Retina (tissue), 1 donor: Measurements from ENCODE around the gene PADI3.
"Not testable (repeated sequence)": the region's sequence is repeated elsewhere in the genome, so short reads cannot be mapped to it uniquely, and the experiment has no call there.

ENCODE experiments used
- DNase-seq: peaks from one replicate; pipeline ENCODE4 v3.0.0-alpha.2; 2016

PADI3 gene

DNA sequence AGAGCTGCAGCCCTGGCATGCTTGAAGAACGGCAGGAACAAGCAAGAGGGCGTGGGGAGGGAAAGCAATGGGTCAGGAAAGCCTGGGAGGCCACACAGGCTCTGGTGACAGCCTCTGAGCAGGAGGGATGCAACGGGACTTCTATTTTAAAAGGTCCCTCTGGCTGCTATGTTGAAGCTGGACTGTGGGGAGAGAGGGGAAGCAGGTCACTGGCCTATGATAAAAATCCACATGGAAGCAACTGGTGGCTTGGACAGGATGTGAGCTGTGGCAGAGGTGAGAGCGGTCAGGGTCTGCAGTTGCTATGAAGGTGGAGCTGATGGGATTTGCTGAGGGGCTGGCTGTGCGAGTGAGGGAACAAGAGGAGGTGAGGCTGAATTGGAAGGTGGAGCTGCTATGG lies 32.8 kb upstream of the PADI3 start:
- no peak for DNase-seq

DNA sequence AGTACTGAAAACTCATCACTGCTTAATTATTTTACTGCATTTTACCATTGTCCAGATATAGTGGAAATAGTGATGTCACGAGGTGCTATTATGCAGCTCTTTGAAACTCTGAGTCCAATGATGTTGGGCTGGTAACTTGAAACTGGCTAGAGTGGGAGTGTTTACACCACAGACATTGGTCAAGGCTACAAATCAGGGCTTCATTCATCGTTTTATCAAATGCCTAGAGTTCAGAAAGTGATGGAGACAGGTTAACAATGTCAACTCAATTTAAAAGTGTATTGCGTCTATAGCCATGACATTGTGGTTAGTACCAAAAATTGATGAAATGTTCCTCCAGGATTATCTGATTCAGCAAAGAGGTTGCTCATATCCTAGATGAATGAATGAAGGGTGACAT lies 31.3 kb upstream of the PADI3 start:
- no peak for DNase-seq

DNA sequence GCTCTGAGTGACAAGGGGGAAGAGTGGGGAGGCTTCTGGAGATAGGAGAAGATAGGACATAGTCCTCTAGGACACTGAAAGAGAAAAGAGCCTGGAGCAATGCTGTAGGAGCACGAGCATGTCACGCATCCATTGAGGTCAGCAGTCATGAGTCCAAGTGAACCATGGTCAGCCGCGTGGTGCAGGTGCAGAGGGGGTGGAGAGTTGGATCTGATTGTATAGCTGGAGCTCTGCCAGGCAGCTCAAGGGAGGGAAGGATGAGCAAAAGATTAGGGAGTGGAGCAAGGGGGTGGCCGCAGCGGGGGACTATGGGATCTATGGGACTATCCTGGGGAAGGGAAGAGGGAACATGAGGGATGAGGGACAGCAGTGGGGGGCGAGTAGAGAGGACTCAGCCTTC lies 30.0 kb upstream of the PADI3 start:
- no peak for DNase-seq

DNA sequence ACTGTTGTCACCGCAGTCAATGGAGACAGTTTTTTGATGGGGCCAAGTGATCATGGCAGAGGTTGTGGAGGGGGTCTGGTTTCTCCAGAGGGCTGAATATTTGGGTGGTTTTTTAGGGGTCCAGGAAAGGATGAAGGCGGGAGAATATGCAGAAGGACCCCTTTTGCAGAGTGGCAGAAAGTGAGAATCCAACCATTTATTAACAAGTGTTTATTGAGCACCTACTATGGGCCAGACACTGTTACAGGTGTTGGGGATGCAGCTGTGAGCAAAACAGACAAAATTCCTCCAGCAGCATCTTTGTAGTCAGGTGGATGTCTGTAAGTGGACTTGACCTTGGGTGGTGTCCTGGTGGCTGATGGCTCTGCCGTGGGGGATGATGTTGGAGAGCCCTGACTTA lies 28.6 kb upstream of the PADI3 start:
- DNase-seq, result no peak

DNA sequence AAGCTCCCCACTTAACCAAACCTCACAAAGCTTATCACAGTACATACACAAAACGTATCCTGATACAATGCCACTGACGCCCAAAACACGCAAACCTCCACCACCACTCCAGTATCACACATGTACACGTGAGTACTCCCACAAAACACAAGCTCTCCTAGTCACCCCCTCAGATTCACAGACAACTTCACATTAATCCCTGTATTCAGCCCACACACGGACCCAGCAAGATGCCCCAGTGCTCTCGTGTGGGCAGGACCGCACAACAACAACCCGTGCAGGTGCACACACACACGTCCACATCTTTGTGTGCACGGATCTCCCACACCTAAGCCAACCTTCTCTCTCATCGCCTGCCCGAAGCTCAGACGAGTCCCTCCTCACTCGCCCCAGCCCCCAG lies 26.3 kb upstream of the PADI3 start:
- no peak for DNase-seq

DNA sequence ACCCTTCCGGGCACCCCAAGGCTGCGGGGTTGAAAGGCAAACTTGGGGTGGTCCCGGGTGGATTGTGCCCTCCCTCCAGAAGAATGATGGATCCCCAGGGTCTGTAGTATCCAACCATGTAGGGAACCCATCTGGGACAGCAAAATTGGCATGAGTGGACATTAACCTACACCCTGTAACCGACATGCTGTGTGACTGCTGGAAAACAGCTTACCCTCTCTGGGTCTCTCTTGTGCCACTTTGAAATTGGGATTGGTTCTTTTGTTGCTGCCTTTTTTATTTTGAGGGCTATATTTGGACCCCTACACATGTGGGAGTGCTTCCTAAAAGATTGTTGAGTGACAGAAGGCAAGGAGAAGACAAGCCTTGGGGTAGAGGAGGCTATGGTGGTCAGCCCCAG lies 24.5 kb upstream of the PADI3 start:
- no peak for DNase-seq

DNA sequence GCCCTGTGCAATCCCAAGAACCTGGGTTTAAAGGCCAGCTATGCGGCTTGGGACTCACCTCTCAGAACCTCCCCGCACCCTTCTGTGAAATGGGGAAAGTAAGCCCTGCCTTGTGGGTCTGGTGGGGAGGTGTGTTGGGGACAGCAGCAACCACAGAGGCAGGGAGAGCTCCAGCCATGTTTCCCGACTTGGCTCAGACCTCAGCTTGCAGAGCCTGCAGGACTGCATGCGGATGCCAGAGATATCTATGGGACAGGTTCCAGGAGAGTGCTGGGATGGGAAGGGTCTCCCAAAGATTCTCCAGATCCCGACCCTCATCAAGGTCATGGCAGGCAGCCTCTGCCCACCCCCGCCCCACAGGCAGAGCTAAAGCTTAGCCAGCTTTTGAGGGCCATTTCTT lies 23.8 kb upstream of the PADI3 start:
- no peak for DNase-seq

DNA sequence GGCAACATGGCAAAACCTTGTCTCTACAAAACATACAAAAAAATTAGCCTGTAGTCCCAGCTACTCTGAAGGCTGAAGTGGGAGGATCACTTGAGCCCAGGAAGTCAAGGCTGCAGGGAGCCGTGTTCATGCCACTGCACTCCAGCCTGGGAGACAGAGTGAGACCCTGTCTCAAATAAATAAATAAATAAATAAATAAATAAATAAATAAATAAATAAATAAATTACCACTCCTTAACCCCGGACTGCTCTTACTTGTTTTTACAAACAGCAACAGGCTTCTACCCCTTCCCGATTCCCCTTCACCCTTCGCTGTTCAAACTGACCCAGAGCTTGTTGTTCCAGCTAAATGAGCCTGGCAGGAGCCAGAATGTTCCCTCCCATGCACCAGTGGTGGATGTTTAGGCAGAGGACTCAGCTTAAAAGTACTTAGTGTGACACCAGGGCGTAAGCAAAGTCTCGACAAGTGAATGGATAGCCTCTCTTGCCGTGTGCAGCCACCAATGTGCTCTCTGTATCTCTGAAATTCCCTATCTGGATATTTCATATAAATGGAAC lies 21.5 kb upstream of the PADI3 start:
- DNase-seq, result no peak

DNA sequence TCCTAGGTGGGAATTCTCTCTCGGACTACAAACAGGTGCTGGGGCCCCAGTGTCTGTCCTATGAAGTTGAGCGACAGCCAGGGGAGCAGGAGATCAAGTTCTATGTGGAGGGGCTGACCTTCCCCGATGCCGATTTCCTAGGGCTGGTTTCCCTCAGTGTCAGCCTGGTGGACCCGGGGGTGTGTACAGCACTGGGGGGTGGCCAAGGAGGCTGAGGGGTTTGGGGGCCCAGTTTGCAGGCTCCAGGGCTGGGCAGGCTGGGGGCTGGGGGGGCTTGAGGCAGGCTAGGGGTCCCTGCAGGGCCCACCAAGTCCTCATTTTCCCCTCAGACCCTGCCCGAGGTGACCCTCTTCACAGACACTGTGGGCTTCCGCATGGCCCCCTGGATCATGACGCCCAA lies 20.3 kb upstream of the PADI3 start:
- DNase-seq, result no peak

DNA sequence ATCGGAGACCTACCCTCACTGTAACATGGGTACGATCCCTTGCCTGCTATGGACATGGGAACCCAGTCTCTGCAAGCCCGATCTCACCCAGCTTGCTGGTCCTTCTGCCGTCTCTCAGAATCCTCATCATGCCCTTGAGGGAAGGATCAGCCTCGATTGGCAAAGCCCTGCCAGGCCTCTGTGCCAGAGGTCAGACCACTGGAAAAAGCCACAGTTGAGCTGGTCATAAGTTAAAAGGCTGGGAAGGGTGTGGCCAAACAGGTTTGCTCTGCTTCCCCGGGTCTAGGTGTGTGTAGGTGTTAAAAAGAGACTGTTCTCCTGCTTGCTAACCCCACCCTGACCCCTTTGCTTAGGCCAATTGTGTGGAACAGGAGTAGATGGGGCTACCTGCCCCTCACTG lies 19.5 kb upstream of the PADI3 start:
- DNase-seq, result no peak

DNA sequence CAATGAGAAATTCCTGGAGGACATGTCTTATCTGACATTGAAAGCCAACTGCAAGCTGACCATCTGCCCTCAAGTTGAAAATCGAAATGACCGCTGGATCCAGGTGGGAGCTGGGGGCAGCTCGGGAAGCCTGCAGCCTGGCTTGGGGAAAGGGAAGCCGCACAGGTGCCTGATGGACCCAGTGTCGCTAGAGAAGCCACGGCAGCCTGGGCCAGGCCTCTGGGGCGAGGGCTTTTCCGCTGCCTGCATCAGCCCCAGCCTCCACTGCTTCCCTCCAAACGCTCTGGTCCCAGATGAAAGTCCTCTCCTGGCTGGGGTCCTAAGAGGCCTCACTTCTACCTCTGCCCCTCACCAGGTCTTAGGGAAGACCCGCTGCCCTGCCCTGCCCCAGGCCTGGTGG lies 18.8 kb upstream of the PADI3 start:
- no peak for DNase-seq

DNA sequence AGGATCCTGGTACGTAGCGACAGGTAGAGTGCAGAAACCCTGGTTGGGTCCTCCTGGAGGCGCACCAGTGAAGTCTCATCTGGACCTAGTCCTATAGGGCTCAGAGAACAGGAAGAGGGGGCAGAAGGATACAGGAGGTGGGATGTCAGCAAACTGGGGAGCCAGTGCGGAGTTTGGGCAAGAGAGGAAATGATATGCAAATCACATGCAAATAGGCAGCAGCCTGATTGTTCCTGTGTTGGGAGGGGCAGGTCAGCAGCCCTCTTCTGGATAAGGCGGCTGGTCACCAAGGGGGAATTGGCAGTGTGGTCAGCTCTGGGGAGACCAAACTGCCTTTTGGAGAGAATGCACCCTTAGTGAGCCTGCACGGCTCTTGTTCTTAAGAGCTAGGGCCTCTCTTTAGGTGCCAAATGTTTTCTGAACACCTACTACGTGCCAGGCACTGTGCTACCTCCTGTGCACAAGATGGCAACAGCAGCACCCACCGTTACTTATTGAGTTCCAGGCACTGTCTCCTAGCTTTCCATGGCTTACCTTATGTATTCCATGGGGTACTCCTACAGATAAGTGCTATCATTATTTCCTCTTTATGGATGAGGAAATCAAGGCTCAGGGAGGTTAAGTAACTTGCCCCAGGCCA lies 18.1 kb upstream of the PADI3 start:
- DNase-seq, result no peak

DNA sequence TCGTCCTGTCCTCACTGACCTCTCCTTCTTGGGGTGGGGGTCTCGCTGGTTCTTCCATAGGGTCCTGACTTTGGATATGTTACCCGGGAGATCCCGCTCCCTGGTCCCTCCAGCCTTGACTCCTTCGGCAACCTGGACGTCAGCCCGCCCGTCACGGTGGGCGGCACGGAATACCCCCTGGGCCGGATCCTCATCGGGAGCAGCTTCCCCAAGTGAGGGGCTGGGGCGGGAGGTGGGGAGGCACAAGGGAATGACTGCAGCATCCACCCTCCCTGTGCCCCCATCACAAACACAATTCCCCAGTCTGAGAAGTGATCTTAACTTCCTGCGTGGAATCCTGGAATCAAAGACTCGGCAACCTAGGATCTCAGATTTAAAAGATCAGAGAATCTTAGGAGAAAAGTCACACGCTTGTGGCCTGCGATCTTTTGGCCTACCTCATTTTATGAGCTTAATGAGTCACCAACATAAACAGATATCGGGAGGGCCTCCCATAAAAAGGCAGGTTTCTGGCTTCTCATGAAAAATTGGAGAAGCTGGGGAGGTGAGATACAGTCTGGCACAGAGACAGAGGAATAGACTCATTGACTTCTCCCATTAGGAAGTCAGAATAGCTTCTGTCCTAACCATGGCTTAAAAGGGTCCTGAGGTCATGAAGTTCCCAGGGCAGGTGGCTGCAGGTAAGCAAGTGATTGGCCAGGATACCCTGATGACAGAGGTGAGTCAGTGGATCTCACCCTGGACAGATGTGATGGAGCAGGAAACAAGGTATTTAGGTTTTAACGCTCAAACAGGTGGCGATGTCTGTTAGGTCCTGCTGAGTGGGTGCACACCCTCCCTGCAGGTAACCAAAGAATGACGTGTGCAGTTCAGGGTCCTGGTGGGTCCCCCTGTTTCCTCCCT lies 15.9 kb upstream of the PADI3 start:
- no peak for DNase-seq

DNA sequence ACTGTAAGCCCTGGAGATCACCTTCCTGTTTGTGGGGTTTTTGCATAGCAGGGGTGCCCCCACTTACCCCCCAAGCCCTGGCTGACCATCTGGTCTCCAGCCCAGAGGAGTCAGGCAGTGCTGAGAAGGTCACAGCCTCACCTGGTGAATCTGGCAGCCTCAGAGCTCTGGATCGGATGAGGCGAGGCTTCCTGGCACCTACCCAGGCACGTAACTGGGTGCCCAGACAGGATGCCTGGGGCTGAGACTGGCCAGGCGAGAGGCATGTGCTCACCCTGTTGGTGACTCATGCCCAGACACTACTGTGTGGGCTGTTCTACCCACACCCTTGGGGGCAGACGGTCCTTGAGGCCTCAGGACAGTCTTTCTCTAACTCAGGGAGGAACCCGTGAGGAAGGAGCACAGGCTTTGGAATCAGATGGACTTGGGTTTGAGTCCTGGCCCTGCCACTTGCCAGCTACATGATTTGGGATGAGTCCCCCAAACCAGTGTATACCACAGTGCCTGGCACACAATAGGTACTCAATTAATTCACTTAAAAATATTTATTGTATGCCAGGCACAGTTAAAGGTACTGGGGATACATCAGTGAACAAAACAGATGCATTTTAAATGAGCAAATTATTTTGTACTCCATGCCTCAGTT lies 15.1 kb upstream of the PADI3 start:
- DNase-seq, result no peak

DNA sequence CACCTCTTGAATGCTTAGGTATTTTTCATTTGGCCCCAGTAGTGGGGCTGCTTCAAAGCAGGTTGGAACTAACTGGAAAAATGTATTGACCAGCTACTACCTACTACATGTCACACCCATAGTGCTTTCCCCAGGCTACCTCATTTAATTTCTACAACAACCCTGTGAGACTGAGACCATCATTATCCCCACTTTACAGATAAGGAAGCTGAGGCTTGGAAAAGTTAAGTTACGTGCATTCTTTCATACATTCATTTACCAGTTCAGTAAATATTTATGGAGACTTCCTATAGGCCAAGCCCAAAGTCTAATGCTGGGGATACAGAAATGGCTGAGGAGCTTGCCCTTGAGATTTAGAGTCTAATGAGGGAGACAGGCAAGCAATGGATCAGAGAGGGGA lies 14.5 kb upstream of the PADI3 start:
- DNase-seq, result no peak

DNA sequence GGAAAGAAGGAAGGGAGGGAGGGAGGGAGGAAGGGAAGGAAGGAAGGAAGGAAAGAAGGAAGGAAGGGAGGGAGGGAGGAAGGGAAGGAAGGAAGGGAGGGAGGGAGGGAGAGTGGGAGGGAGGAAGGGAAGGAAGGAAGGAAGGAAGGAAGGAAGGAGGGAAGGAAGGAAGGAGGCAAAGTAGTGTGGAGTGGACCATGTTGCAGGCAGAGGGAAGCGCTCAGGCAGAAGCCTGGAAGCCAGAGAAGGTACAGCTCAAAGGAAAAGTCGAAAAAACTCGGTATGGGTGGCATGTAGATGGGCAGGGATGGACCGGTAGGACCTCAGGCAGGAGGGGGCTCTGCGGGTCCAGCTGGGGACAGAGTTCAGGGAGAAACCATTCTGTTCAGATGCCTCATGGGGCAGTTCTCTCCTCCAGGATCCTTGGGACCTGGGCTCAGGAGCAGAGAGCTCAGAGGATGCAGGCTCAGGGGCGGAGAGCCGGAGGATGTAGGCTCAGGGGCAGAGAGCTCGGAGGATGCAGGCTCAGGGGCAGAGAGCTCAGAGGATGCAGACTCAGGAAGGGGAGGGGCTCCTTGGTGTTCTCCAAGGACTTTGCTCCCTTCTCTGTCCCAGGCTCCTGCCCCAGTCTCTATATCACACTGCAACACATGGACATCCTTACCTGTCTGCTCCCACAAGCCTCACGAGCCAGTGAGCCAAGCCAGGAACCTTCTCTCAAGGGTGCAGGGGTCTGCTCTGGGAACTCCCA lies 13.6 kb upstream of the PADI3 start:
- no peak for DNase-seq

DNA sequence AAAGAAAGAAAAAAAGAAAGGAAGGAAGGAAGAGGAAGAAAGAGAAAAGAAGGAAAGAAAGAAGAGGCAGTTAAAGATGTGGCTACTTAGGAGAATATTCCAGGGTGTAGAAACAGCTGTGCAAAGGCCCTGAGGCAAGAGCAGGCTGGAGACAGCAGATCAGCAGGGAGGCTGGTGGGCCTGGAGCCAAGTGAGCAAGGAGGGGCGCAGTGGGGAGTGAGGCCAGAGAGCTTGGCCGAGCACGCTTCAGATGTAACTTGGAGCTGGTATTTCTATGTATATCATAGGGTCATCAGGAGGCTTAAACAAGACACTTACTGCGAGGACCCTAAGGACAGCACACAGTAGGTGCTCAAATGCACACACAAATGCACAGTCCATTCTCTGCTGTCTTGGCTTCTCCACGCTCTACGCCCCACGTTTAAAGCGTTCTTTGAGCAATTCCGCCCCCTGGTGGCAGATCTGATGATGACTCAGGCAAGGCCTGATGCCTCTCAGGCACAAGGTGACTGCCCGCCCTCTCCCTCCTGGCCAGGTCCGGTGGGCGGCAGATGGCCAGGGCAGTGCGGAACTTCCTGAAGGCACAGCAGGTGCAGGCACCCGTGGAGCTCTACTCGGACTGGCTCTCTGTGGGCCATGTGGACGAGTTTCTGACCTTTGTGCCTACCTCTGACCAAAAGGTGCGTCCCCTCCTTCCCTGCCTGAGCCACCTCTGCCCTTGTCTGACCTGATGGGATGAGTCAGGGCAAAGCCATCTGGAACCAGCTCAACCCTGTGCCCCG lies 11.9 kb upstream of the PADI3 start:
- DNase-seq, result peak; percentile 83

DNA sequence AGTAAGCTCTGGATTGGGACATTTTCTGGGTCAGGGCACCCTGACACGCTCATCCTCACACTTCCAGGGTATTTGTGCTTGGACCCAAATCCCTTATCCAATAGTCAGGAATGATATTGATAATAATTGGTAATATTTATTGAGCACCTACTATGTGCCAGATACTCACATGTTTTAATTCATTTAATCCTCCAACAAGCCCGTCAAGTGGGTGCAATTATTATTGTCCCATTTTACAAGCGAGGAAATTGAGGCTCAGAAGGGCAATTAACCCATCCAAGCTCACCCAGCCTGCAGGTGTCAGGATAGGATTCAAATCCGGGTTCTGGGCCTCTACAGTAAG lies 11.4 kb upstream of the PADI3 start:
- DNase-seq, result no peak

DNA sequence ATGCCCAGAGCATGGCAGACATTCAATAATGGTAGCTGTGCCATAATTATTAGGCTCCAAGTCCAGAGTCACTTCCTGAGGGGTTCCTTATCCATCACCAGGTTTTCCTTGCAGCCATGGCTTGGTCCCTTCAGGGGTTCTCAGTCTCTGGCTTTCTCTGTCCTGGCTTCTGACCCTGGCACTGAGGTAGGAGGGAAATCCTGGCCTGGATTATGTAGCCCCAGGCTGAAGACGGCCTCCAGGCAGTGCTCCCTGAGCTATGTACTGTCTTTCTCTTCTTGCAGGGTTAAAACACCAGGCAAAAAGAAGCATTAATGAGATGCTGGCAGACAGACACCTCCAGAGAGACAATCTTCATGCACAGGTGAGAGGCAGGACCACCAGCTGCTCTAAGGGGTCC lies 9.5 kb upstream of the PADI3 start:
- DNase-seq, result peak; percentile 82

DNA sequence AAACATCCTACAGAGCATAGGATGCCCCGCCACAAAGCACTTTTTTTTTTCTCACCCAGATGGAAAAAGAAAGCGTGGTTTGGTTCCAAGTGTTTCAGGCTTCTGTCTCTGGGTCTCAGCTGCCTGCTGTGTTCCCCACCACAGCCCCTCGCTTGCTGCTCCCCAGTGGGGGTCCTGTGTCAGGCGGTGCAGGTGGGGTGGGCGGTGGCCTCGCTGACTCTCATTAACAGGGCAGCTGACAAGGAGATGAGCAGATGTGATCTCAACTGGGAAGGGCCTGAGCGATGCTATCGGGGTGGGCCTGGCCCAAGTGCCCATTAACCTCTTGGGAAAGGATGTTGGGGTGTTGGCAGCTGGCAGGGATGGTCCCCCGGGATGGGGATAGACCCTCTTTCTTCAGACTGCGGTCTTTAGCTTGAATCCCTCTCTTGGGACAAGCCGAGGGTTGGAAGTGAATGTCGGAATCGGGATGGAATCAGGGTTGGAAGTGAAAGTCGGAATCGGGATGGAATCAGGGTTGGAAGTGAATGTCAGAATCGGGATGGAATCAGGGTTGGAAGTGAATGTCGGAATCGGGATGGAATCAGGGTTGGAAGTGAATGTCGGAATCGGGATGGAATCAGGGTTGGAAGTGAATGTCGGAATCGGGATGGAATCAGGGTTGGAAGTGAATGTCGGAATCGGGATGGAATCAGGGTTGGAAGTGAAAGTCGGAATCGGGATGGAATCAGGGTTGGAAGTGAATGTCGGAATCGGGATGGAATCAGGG lies 7.7 kb upstream of the PADI3 start:
- not testable (repeated sequence) for DNase-seq

DNA sequence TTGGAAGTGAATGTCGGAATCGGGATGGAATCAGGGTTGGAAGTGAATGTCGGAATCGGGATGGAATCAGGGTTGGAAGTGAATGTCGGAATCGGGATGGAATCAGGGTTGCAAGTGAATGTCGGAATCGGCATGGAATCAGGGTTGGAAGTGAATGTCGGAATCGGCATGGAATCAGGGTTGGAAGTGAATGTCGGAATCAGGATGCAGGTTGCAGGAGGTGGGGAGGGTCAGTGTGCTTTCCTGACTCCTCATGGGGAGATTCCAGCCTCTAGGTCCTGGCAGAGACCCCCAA lies 7.2 kb upstream of the PADI3 start:
- DNase-seq, result not testable (repeated sequence)

DNA sequence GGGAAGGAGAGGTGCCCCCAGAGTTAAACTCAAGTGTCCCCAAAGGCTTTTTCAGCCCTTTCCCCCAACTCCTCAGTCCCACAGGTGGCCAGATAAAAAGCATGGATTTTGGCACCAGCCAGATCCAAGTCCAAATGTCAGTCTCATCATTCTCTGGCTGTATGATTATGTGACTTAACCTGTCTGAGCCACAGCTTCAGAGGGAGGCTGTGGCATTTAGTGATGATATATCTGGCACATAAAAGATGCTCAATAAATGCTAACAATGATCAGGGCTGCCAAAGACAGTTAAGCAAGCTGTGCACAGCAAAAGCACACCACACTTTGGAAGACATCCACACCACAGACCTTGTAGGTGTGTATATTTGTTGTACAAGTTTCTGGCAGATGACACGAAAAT lies 5.6 kb upstream of the PADI3 start:
- DNase-seq, result no peak
